A673 (cell line): ENCODE measurements around the gene GRIP1. TPM values are rescaled to one million over a fixed set of nuclear protein-coding genes. Genes with fewer than 3 reads are reported as not detected.

Experiments
- BruUV-seq: library from RNA; stranded (reverse); fragments of 400-500 nt; replicated peaks from 2 replicates; lab custom pipeline; 2021; lab: Mats Ljungman, UMichigan
- CTCF ChIA-PET: fragments of 300-600 bp; sonication (Branson Sonifier 250); formaldehyde crosslinking; loops from one replicate; lab custom pipeline; 2022; ENCODE audit warnings: antibody characterized with exemption; lab: Charles Lee
- POLR2A ChIA-PET: fragments of 300-600 bp; sonication (Branson Sonifier 250); formaldehyde crosslinking; loops from one replicate; lab custom pipeline; 2022; ENCODE audit warnings: antibody characterized with exemption; ENCODE audit not compliant: low non-redundant PET; lab: Charles Lee
- DNase-seq: peaks from one replicate; pipeline ENCODE4 v3.0.0-alpha.2; 2015; ENCODE audit warnings: low spot score
- H3K27ac ChIP-seq: fragments of 200-600 bp; sonication (generic); 2 replicates; pipeline ENCODE4 v1.5.1; 2016; ENCODE audit warnings: mixed run types, low read depth, mild to moderate bottlenecking, mixed read lengths, antibody characterized with exemption, low read length; ENCODE audit not compliant: poor library complexity, severe bottlenecking
- H3K27me3 ChIP-seq: fragments of 200-600 bp; sonication (generic); replicated peaks from 2 replicates; pipeline ENCODE4 v1.6.1; 2017; ENCODE audit warnings: mixed run types, low read depth, mild to moderate bottlenecking, mixed read lengths, antibody characterized with exemption, low read length; ENCODE audit not compliant: insufficient read depth, poor library complexity
- H3K36me3 ChIP-seq: fragments of 200-600 bp; sonication (generic); 2 replicates; pipeline ENCODE4 v1.6.1; 2016; ENCODE audit warnings: mixed run types, mild to moderate bottlenecking, mixed read lengths, antibody characterized with exemption, low read length; ENCODE audit not compliant: insufficient read depth, poor library complexity, severe bottlenecking
- H3K4me1 ChIP-seq: fragments of 200-600 bp; sonication (generic); 2 replicates; pipeline ENCODE4 v1.6.1; 2017; ENCODE audit warnings: mixed run types, mild to moderate bottlenecking, mixed read lengths, antibody characterized with exemption, low read length; ENCODE audit not compliant: insufficient read depth, poor library complexity, severe bottlenecking
- H3K4me3 ChIP-seq: fragments of 200-600 bp; sonication (generic); 2 replicates; pipeline ENCODE4 v1.5.1; 2016; ENCODE audit warnings: low read depth, mixed run types, mild to moderate bottlenecking, mixed read lengths, low read length; ENCODE audit not compliant: poor library complexity, severe bottlenecking
- H3K9me3 ChIP-seq: fragments of 200-600 bp; sonication (generic); 2 replicates; pipeline ENCODE4 v1.6.1; 2016; ENCODE audit warnings: mixed run types, low read depth, mild to moderate bottlenecking, mixed read lengths, antibody characterized with exemption, low read length; ENCODE audit not compliant: poor library complexity, severe bottlenecking
- CTCF ChIP-seq: fragments of 300-800, 200-600 bp; sonication (generic); conservative IDR thresholded peaks from 2 replicates; pipeline ENCODE4 v1.5.1; 2017; ENCODE audit warnings: low read depth, mild to moderate bottlenecking, antibody characterized with exemption, low read length, moderate library complexity, mixed read lengths
- EZH2 ChIP-seq: fragments of 200-600 bp; sonication (generic); IDR thresholded peaks from 2 replicates; pipeline ENCODE4 v1.6.1; 2017; ENCODE audit warnings: borderline replicate concordance, low read depth, mild to moderate bottlenecking, mixed read lengths, antibody characterized with exemption, low read length; ENCODE audit not compliant: poor library complexity, severe bottlenecking
- intact Hi-C: fragments of 100-400 bp; cut with micrococcal nuclease; formaldehyde crosslinking; loops from one replicate; pipeline ENCODE4 v1.10.0; 2022; ENCODE audit not compliant: unreplicated experiment
- total RNA-seq: library from RNA; stranded (reverse); gene quantifications from 2 replicates; pipeline ENCODE4 v1.2.3, GENCODE V29; 2021

Gene GRIP1
- total RNA-seq, 1 experiment from 2014 or later, result 3.6 TPM

- ChIA-PET POLR2A (interaction anchor here (0.6 kb wide), 1 partner anchor 118 kb away, joined by 3 read pairs; no protein-coding TSS in a partner anchor), CTCF (interaction anchor here (0.5 to 0.7 kb wide), 4 partner anchors 36 to 882 kb away, joined by 3 to 13 read pairs (median 8); no protein-coding TSS in a partner anchor)
- peaks cover 13% of the 10 kb centered on the region for H3K27me3 ChIP-seq
- peak within 1 kb of the TSS; percentile 86 for H3K4me3 ChIP-seq
- H3K36me3 ChIP-seq, result no peaks in the 10 kb centered on the region
- peak; percentile 97 for DNase-seq
- BruUV-seq, result no TSS peak
- TF ChIP-seq CTCF, result no peak
- TF ChIP-seq EZH2, result no peak
- H3K27ac ChIP-seq, result peak within 1 kb of the TSS; percentile 78
- no peaks in the 10 kb centered on the region for H3K9me3 ChIP-seq
- intact Hi-C loops, result no loop called here
- H3K4me1 ChIP-seq, result peaks cover 8% of the 10 kb centered on the region
These were observed 376.7 kb downstream of the GRIP1 start, which contains the start of gene HELB for GRCh38 chr12:66301944-66302826. HELB (plus strand) TSS chr12:66302493; CDS start chr12:66302604, 111 bp downstream.

GRCh38 chr12:66297923-66298322, 381.0 kb downstream of the GRIP1 start:
- H3K27ac ChIP-seq, result no peak overlapping the region
- no peaks in the 10 kb centered on the region for H3K9me3 ChIP-seq
- ChIA-PET CTCF (no interaction called here), POLR2A (no interaction called here)
- H3K4me1 ChIP-seq, result peaks cover 3% of the 10 kb centered on the region
- no peaks in the 10 kb centered on the region for H3K36me3 ChIP-seq
- DNase-seq, result no peak
- intact Hi-C loops, result no loop called here
- TF ChIP-seq CTCF (no peak), EZH2 (no peak)
- BruUV-seq, result no TSS peak
- H3K27me3 ChIP-seq, result peaks cover 15% of the 10 kb centered on the region
- no peak overlapping the region for H3K4me3 ChIP-seq
